GM19463 (cell line): ENCODE results near the gene VEGFC.

Source experiments
- ATAC-seq: cut with Tn5 transposase; IDR thresholded peaks from one replicate; pipeline ENCODE4 v1.9.1; 2021; ENCODE audit warnings: mild to moderate bottlenecking, moderate library complexity; ENCODE audit not compliant: unreplicated experiment

The VEGFC gene

DNA sequence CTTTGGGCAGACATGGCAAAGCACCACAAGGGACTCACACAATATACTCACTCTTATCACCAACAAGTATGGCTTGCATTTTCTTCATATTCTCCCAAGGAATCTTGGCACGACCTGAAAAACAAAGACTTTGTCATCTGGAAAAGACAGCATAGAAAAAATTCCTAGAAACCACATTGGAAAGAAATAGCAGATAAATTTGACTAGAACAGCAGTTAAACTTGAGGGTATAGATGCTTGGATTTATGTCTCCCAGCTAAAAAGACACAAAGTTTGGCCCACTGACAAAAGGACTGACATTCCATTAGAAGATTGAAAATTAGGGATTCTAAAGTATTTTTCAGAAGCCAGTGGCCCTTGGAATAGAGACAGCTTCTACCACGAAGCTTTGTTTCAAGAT lies 6.9 kb upstream of the VEGFC start:
- no peak for ATAC-seq

DNA sequence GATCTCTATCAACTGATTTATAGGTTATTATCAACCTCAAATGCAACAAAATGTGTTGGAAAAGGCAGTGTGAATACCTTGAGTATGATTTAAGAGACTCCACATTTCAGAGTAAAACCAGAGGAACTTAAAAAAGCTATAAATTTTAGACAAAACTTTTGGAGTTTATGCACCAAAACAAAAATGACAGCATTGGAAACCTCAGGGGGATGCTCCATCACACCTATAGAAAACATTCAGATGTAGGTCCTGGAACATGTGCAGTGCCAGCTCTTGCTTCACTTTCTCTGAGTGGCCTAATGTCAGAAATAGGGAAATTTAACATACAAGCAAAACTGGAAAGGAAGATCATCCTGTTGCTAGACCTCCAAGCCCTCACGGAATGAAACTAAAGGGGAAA lies 5.8 kb upstream of the VEGFC start:
- ATAC-seq = no peak

DNA sequence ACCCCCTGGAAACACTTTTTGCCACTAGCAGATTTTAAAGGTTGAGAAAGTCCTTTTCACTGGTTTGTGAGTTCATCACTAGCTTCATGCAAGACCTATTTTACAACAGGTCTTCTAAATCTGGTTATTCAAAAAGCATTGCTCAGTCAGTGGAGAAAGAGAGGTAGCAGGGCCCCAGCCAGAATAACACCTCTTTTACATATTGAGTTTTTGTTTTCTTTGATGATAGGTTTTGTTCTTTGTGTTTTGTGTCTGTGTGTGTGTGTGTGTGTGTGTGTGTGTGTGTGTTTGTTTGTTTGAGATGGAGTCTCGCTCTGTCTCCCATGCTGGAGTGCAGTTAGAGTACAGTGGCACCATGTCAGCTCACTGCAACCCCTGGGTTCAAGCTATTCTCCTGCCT lies 2.7 kb upstream of the VEGFC start:
- no peak for ATAC-seq

DNA sequence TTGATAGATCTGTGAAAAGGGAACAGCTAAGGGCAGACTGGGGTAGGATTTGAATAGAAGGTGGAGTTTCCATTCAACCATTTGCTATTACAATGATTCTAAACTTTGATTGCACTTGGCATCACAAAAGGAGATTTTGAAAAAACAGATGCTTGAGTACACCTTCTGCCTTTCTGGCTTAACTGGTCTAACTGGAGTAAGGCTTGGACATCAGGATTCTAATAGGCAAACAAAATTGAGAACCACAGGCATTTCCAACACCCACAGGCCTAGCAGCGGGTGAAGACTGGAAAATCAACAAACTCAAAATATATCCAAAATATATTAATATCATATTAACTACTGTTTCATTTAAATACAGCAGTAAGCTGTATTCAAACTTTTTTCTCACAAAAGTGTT lies 1.9 kb upstream of the VEGFC start:
- ATAC-seq = no peak

DNA sequence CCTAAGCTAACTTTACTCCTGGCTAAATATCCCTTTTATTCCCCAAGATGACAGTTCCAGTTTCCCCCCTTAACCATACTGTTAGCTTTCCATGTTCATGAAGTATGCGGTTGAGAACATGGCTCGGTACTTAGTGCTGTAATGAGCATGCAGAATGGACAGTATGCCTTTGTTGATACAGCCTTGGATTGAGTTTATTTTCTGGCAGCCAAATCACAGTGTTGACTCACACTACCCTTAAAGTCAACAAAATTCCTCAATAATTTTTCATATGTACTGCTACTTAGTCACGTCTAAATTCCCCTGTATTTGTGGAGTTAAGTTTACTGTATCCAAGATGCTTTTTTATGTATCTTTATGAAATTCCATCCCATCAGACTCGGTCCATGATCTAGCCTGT lies 1.4 kb upstream of the VEGFC start:
- no peak for ATAC-seq

DNA sequence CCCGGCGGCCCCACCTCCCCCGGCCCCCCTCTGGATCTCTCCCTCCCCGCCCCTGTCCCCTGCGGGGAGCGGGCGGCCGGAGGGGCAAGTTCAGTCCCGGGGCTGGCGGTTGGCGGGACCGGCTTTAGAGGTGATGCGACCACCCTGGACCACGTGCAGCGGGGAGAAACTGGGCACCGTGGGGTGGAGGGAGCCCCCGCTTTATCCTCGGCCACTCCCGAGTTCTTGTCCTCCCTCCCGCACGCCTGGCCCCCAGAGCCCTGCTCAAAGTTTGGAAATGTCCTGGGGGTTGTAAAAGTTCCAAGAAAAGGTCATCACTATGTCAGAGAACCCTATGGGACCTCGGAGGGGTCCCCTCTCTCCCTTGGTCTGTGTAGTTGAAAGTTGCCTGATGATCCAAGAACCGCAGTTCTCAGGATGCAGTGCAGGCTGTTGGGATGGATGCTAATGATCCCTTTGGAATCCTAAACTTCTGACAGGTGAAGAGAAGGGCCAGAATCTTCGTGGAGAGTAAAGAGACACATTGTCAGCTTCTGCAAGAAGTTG lies 411 bp upstream of the VEGFC start:
- no peak for ATAC-seq

DNA sequence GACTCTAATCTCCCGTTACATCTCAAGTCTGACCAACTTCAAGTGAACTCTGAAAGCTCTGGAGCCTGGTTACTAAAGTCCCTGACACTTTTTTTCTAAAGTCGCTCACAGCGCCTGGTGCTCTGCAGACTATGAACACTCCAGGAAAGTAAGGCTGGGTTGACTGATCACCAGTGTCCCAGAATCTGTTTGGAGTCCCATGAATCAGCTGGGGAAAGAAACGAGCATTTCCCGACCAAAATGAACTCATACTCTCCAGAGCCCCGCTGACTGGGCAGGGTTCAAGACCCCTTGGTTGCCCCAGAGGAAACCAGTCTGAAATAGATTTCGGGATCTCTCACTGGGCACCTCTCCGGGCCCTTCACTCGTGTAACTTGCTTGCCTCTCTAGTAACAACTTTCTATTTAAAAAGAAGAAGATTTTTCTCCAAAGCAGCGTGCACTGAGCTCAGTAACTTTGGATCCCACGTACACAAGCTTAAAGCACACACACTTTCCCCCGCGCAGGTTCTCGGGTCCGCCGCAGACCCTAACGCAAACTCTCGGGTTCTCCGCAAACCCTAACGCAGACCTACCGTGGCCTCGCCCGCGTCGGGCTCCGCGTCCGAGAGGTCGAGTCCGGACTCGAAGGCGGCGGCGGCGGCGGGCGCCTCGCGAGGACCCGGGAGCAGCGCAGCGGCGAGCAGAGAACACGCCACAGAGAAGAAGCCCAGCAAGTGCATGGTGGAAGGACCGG lies 964 bp downstream of the VEGFC start:
- peak; percentile 25 for ATAC-seq

DNA sequence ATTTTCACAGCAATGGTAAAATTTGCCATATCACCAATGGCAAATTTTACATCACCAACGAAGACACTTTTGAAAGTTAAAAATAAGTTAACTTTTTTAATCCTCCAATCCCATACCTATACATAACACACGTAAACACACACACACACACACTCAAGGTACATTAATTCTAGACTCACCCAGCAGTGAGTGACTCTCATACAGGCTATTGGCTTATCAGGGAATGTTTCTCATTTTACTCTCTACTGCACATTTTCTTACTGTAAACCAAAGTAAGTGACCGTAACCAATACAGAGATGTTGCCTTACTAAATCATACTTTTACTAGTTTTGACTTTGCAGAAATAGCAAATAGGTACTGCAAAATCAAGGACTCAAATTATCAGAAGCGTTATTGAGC lies 2.3 kb downstream of the VEGFC start:
- no peak for ATAC-seq

DNA sequence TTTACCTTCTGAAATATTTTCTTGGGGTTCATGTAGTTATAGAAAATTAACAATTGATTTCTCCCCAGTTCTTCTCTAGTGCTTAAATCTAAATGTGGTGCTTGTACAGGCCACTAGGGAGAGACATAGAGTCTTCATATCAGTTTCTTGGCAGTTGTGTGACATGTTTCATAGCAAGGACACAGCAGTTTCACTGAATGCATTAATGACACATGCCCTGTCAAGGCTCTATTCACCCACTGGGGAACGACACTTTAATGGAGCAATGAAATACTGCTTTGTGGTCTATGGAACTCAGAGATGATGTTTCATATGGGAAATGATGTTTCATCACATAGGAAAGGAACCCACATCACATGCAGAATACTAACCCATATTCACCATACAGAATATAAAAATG lies 2.8 kb downstream of the VEGFC start:
- ATAC-seq = peak; percentile 48

DNA sequence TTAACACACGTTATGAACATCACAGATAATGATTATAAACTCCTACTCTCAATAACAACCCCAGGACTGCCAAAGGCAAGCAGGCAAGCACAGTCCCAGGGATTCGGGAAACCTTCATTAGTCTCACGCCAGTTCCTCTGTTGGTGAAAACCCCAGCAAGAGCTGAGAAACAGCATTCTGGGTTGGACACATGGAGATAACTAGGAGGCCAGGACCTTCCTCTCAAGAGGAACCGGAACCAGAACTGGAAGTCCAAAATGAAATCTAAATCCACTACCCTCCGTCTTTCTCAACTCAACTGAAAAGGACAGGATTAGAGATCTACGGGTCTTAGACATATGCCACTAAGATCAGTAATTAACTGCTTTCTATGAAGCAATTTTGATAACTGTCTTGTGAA lies 3.8 kb downstream of the VEGFC start:
- no peak for ATAC-seq

DNA sequence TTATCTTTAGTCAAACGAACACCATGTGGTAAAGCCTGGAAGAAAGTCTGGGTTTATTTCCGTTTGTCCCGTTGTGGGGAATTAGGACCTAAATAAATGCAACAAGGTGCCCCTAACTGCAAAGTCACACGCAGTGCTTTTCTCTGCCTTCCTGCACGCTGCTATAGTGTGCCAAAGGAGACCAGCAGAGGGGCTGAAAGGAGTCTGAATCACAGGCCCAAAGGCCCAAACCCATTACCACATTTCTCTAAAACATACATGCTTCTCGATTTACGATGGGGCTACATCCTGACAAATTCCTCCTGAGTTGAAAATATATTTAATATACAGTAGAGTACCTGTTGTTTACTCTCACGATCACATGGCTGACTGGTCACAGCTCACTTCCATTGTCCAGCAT lies 4.5 kb downstream of the VEGFC start:
- no peak for ATAC-seq

DNA sequence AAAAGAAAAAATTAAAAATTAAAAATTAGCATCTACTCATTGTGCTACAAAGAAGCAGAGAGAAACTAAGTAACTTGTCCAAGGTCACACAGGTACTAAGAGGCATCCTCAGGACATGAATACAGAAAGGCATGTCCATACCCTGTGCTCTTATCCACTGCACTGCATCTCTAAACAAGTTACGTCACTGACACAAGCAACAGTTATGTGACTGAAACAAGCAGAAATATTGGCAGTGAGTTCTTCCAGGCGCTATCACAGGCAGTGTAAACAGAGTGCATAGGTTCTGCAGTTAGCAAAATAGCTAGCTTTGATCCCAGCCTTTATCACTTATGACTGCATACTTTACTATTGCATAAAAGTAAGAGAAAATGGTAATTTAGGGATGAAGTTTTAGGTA lies 7.9 kb downstream of the VEGFC start:
- no peak for ATAC-seq

DNA sequence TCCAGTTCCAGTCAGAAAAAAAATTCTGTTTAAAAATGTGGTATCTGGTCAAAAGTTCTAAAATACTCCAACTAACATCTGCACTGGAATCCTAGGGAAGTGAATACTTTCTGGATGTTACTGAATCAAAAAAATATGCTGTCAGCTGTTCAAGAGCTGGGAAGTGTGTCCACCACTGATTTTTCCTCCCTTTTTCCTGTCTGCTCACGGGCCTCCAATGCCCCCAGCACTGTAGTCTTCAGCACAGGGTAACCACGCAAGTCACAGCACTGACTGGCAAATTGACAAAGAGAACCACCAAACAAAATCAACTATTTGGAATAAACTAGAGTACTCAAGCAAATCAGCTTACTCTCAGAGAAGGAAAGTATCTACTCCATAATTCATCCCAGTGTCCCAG lies 9.9 kb downstream of the VEGFC start:
- ATAC-seq = no peak

DNA sequence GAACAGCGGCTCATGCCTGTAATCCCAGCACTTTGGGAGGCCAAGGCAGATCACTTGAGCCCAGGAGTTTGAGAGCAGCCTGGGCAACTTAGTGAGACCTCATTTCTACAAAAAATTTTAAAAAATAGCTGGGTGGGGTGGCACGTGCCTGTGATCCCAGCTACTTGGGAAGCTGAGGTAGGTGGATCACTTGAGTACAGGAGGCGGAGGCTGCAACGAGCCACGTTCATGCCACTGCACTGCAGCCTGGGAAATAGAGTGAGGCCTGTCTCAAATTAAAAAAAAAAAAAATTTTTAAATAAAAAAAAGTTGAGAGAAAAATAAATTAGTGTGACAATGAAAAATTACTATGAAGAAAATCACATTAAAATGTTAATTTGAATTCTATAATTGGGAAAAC lies 10.5 kb downstream of the VEGFC start:
- no peak for ATAC-seq

DNA sequence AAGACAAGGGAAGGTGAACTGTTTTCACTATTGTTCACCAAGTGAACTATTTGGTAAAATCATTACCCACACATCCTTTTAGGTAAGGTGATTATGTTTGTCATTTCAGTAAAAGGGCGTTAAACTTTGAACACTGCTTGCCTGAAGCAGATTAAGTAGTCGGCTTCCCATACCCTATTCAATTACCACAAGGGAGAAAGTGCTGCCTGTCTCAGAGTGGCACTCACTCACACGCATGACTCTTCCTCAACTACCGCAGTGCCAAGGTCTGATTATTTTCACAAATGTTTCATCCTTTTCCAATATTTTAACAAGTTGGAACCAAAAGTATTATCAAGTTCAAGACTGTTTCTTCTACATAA lies 11.0 kb downstream of the VEGFC start:
- ATAC-seq = no peak

DNA sequence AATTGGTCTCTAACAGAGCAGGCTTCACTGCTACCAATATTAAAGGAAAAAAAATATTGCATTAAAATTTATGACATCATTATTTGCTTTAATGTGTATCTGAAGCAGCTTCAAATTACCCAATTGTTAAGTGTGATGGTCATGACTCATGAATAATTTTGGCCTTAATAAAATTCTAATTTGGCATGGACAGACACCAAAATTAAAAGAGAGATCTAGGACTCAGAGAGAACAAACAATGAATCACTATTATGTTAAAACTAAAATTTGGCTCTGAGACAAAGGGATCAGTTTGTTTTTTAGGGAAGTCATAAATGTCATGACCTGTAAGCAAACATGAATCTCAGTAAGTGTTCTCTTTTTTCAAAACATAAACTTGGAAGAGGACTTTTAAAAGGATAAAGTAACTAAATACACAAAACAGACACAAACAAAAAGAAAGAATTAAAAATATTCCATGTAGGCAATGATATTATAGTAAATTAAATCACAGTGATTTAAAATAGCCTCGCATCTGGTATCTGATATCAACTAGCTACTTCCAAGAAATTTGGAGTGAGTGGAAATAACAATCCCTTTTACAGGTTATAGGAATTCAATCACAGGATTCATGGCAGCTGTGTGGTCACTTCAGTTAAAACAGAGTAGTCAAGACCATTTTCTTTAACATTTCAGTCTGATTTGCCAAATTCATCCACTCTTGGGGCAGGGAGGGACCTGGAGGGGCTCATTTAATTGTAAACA lies 11.6 kb downstream of the VEGFC start:
- no peak for ATAC-seq

DNA sequence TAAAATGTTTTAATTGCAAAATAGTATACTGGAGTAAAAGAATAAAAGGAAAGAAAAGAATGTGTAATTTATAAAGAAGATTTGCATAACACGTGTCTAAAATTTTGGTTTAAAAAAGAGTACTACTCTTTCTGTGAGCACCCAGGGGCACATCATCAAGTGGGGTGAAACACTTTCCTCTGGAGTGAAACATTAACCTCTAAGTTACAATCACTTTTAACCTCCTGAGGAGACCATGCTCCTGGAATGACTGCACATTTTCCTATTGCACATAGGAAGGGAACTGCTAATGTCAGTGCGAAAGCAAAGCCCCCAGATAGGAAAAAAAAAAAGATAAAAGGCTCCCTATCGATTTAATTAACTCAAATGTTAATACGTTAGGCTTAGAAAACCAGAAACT lies 13.3 kb downstream of the VEGFC start:
- ATAC-seq = no peak

DNA sequence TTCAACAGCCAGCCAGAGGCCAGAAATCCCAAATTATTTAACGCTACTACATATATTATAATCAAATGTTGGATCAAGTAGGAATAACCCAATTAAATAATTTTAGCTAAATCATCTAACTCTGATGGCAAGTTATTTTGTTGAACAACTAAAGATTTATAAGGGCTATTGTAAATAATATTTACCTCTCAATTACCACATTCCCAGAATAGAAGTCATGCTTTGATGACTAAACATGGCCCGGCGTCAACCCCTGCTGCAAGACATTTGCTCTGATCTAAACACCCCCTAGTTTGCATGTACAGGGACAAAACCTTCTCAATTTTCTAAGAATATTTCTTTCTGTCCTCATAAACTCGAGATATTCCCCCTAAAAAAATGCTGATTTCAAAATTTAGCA lies 14.2 kb downstream of the VEGFC start:
- ATAC-seq = no peak

DNA sequence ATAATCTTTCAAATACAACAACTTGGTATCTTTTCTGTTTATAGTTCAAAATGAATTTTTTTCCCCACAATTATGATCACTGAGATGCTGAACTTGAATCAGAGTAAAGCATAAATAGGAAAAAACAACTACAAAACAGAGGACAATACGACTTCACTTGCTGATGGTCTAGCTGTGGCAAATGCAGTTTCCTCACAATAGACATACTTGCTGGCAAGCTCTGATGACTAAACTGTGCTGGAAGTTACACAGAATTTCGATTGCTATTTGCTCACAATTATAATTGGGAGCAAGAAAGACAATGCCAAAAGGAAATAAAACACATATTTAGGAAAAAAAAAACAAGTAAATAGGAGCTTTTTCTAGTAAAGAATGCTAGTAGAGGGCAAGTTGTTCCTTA lies 14.7 kb downstream of the VEGFC start:
- no peak for ATAC-seq

DNA sequence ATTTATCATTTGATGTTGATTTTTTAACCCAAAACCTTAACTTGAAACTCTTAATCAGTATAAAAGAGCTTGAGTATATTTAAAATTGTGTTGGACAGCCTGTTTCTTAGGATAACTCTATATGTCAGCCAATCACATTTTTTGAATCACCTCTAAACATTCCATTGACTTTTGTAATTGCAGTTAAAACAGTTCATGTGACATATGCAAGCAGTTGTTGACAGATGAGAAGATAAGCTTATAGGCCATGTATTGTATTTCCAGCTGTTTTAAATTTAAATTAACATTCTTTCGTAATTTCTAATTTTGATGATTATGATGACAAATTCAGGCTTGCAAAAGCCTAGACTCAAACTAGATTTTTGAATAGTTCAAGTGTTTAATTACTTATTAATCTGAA lies 17.4 kb downstream of the VEGFC start:
- no peak for ATAC-seq

DNA sequence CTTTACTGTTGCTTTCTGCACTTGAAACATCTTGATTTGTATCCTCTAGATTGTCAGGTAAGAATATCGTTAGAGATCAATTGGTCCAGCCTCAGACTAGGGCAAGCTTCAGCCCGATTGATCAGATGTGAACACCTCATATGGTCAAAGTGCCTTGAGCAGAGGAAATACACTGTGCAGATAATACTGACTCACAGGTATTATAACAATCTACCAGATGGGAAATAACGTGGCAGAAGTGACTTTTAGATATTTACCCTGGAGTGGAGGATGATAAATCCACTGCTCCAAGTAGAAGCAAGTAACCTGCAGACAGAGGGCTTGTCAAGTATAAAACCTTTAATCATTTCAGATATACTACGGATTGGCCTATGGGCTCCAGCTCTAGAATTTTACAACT lies 17.9 kb downstream of the VEGFC start:
- ATAC-seq = no peak

DNA sequence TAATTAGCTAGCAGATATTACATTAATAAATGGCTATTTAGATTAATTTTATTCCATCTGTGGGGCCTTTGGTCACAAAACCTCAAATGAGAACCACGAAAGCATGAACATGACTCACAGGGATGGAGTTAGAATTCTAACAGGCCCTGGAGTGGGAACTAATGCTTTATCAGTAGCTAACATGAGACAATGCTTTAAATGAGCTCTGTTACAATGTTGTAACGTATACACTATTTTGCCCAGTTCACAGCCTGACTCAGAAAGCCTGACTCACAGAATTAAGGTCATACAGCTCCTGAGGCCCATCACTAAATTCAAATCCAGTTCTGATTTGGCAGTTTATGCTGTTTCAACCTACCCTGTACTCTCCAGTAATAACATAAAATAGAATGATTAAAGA lies 23.2 kb downstream of the VEGFC start:
- no peak for ATAC-seq

DNA sequence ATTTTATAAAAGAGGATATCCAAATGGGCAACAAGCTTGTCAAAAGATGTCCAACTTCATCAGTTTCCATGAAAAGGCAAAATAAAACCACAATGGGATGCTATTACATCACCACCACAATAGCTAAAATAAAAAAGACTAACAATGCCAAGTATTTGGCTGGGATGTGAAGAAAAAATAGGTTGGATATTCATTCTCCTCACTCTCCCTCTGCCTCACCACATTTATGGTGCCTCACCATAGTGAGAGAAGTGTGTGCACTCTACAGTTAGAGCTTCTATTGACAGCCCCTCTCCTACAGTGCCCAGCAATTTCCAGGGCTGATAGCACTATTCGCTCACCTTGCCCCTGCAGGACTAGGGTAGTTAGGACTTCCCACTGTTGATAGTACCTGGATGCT lies 25.5 kb downstream of the VEGFC start:
- no peak for ATAC-seq
